Heart left ventricle (tissue), 16 donors: ENCODE measurements around the gene PERM1. TPM values are rescaled to one million over a fixed set of nuclear protein-coding genes. Genes with fewer than 3 reads are reported as not detected.
"Not testable (repeated sequence)": the region's sequence is repeated elsewhere in the genome, so short reads cannot be mapped to it uniquely, and the experiment has no call there.

Experiments used
- ATAC-seq, 4 donors: fragments of 200-7000 bp; cut with Tn5 transposase; one replicate each; pipeline ENCODE4 v1.9.1; 2020 to 2022; ENCODE audit warnings: moderate library complexity in 4 of 4, mild to moderate bottlenecking in 3 of 4, moderate number of reproducible peaks in 1 of 4
- DNase-seq, 5 donors: peaks; one replicate each; pipeline ENCODE4 v3.0.0-alpha.2; 2020
- H3K27ac ChIP-seq, 12 donors: fragments of 200-600 bp; sonication (generic) in 4 of 12; one replicate each; pipeline versions ENCODE4 v1.5.0 to v1.8.0; 2016 to 2022; ENCODE audit warnings: mild to moderate bottlenecking in 2 of 12
- H3K27me3 ChIP-seq, 9 donors: fragments of 200-600 bp; sonication (generic) in 2 of 9; one replicate each; pipeline versions ENCODE4 v1.5.1 to v1.8.0; 2016 to 2022; ENCODE audit warnings: mild to moderate bottlenecking in 3 of 9
- H3K36me3 ChIP-seq, 9 donors: fragments of 200-600 bp; sonication (generic) in 2 of 9; one replicate each; pipeline versions ENCODE4 v1.5.0 to v1.8.0; 2018 to 2022; ENCODE audit warnings: mild to moderate bottlenecking in 2 of 9
- H3K4me1 ChIP-seq, 12 donors: fragments of 200-600 bp; sonication (generic) in 4 of 12; one replicate each; pipeline versions ENCODE4 v1.5.0 to v1.8.0; 2016 to 2022; ENCODE audit warnings: mild to moderate bottlenecking in 3 of 12
- H3K4me3 ChIP-seq, 12 donors: fragments of 200-600 bp; sonication (generic) in 4 of 12; one replicate each; pipeline versions ENCODE4 v1.5.0 to v1.8.0; 2017 to 2022; ENCODE audit warnings: mild to moderate bottlenecking in 9 of 12, moderate library complexity in 4 of 12
- H3K9me3 ChIP-seq, 12 donors: fragments of 200-600 bp; sonication (generic) in 4 of 12; one replicate each; pipeline versions ENCODE4 v1.5.0 to v1.8.0; 2016 to 2022; ENCODE audit warnings: mild to moderate bottlenecking in 1 of 12
- POLR2A ChIP-seq, 2 donors: fragments of 450-650 bp; IDR thresholded peaks; one replicate each; pipeline ENCODE4 v1.6.1; 2017; ENCODE audit warnings: antibody characterized with exemption in 2 of 2, mild to moderate bottlenecking in 2 of 2, moderate library complexity in 2 of 2
- WGBS, 4 donors: extraction: QIAGEN DNeasy Blood & Tissue Kit in 2 of 4; methylation state at CpG; one replicate each; pipeline versions ENCODE4 v1.1.5 to v1.1.7; 2013 to 2018; 5-methylcytosine and 5-hydroxymethylcytosine counted together
- intact Hi-C, 10 donors: fragments of 100-400 bp; cut with DNase I; formaldehyde crosslinking; loops; one replicate each; pipeline versions ENCODE4 v1.11.1 to v1.14.2; 2022
- polyA plus RNA-seq, 2 donors: library from polyadenylated mRNA; stranded (reverse); fragments of 200-250 nt; gene quantifications; one replicate each; pipeline ENCODE4 v1.2.3, GENCODE V29; 2013
- total RNA-seq, 9 donors: library from RNA; depleted of rRNA in 2 of 9; stranded (reverse); fragments of >200 nt in 2 of 9; fragmentation: NEBNext Ultra II Directional in 3 of 9; extraction: Animal tissue kit (Norgen Biotek cat#: 25700) in 3 of 9; gene quantifications; one replicate each; pipeline versions ENCODE4 v1.1.0 to v1.2.4, GENCODE V29; 2016 to 2023
- TF ChIP-seq, protein P1 (sequence below), 12 donors: fragments of 200-600 bp; sonication (generic) in 4 of 12; IDR thresholded peaks; one replicate each; pipeline versions ENCODE4 v1.5.0 to v1.8.0; 2018 to 2022; ENCODE audit warnings: antibody characterized with exemption in 12 of 12, mild to moderate bottlenecking in 5 of 12
- donor health status: ischemic (EF 13 %, LVEDD 7.1; RV severe dilation, severe dysfunction).
- donor health status: healthy with polysubstance abuse.
- donor health status: DM: no; HTN: yes; CAD: no.
- donor health status: DM: no; HTN: no; CAD: no.
- donor health status: ischemic (EF 25% LVEDD 6.9; RV normal size, moderate dysfunction).
- donor health status: ischemic (EF 25% LVEDD 5.7; RV mildly dilated, moderate dysfunction).
- donor health status: healthy.
- donor health status: DM: yes; HTN: yes; CAD: no.
- donor health status: ischemic (EF 35%, LVEDD 5.7; RV mildly dilated, moderate dysfunction).
- donor health status: nonischemic (EF 11% LVEDD 7.7; RV severe dilation, severe dysfunction).
- donor health status: DM: yes; HTN: yes; CAD: no.
- donor health status: PGD.
- donor health status: ischemic (EF 29% LVEDD 5.4; RV normal size, mild dysfunction).
- donor health status: nonischemic (EF 23%, LVEDD 6.1; RV moderate dilation, normal function).

Gene PERM1
- total and polyA plus RNA-seq, 11 donors = 52.8 to 353 (median 104) TPM

DNA sequence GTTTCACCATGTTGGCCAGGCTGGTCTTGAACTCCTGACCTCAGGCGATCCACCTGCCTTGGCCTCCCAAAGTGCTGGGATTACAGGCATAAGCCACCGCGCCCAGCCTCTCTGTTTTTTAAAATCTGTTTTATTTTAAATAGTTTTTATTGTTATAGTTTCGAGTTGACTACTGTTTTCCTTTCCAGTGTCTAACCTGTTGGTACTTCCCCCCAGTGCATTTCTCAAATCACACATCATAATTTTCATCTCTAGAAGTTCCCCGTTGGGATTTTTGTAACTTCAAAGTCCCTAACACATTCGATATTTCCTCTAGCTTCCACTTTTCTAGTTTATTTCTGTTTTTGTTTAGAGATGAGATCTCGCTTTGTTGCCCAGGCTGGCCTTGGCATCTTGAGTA is 10.5 kb upstream of the PERM1 start:
- peaks cover 0 to 11% (median 3%) of the 10 kb centered on the region in 12 donors for H3K9me3 ChIP-seq
- DNase-seq = no peak

DNA sequence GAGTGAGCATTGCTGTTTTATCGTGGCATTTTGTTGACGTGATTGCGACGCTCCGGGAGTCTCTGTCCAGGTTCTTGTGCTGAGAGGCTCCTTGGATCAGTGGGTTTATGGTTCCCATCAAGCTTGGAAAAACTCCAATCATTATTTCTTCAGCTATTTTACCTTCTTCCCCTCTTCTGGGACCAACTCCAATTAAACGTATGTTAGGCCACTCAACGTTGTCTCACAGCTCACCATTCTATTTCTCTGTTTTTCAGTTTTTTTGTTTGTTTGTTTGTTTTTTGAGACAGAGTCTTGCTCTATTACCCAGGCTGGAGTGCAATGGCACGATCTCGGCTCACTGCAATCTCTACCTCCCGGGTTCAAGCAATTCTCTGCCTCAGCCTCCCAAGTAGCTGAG is 10.0 kb upstream of the PERM1 start:
- DNase-seq = no peak
- no peaks in the 10 kb centered on the region for H3K36me3 ChIP-seq
- H3K4me1 ChIP-seq = no peaks in the 10 kb centered on the region
- WGBS, 4 donors = 95 to 97% (median 96%) methylated on average over 10 of the region's 10 CpGs
- H3K27me3 ChIP-seq = peaks cover 0 to 6% (median 0%) of the 10 kb centered on the region in 9 donors
- no peak overlapping the region for H3K27ac ChIP-seq
- ATAC-seq = no peak
- no peak overlapping the region for H3K4me3 ChIP-seq
- TF ChIP-seq, protein P1, sequence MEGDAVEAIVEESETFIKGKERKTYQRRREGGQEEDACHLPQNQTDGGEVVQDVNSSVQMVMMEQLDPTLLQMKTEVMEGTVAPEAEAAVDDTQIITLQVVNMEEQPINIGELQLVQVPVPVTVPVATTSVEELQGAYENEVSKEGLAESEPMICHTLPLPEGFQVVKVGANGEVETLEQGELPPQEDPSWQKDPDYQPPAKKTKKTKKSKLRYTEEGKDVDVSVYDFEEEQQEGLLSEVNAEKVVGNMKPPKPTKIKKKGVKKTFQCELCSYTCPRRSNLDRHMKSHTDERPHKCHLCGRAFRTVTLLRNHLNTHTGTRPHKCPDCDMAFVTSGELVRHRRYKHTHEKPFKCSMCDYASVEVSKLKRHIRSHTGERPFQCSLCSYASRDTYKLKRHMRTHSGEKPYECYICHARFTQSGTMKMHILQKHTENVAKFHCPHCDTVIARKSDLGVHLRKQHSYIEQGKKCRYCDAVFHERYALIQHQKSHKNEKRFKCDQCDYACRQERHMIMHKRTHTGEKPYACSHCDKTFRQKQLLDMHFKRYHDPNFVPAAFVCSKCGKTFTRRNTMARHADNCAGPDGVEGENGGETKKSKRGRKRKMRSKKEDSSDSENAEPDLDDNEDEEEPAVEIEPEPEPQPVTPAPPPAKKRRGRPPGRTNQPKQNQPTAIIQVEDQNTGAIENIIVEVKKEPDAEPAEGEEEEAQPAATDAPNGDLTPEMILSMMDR (IDR thresholded peaks at IDR 0.05) = no peak
- no peak for TF ChIP-seq POLR2A (IDR thresholded peaks at IDR 0.05)
- H3K9me3 ChIP-seq = peaks cover 0 to 11% (median 3%) of the 10 kb centered on the region in 12 donors
- intact Hi-C loops = no loop called here

More for the DNA sequence above, 10.5 kb upstream of the PERM1 start:
- intact Hi-C loops = no loop called here
- TF ChIP-seq POLR2A (IDR thresholded peaks at IDR 0.05) = no peak
- TF ChIP-seq, protein P1 (IDR thresholded peaks at IDR 0.05) = no peak
- Histone ChIP-seq H3K36me3 (no peaks in the 10 kb centered on the region), H3K27me3 (peaks cover 0 to 10% (median 0%) of the 10 kb centered on the region in 9 donors), H3K27ac (no peak overlapping the region), H3K4me3 (no peak overlapping the region), H3K4me1 (peaks cover 0 to 4% (median under 1%) of the 10 kb centered on the region in 12 donors)
- 93 to 96% (median 94%) methylated on average over 7 of the region's 7 CpGs for WGBS, 4 donors
- no peak for ATAC-seq

DNA sequence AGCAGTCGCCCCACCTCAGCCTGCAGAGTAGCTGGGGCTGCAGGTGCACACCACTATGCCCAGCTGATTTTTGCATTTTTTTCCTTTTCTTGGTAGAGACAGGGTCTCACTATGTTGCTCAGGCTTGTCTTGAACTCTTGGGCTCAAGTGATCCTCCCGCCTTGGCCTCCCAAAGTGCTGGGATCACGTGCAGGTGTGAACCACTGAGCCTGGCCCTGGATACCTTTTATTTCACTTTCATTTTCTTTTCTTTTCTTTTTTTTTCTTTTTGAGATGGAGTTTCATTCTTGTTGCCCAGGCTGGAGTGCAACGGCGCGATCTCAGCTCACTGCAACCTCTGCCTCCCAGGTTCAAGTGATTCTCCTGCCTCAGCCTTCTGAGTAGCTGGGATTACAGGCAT is 9.4 kb upstream of the PERM1 start:
- ATAC-seq, DNase-seq, H3K27ac ChIP-seq, H3K4me1 ChIP-seq, intact Hi-C loops, H3K4me3 ChIP-seq, H3K27me3 ChIP-seq, H3K36me3 ChIP-seq: not testable (repeated sequence)
- peaks cover 0 to 11% (median 3%) of the 10 kb centered on the region in 12 donors for H3K9me3 ChIP-seq
- 91 to 98% (median 96%) methylated on average over 6 of the region's 6 CpGs for WGBS, 4 donors

DNA sequence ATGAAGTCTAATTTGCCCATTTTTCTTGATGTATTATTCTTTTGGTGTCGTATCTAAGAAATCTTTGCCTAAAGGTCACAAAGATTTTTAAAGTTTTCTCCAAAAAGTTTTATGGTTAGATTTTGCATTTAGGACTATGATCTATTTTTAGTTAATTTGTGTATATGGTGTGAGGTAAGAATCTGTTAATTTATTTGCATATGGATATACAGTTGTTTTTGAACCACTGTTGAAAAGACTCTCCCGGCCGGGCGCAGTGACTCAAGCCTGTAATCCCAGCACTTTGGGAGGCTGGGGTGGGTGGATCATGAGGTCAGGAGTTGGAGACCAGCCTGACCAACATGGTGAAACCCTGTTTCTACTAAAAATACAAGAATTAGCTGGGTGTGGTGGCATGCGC is 6.2 kb upstream of the PERM1 start:
- ATAC-seq = not testable (repeated sequence)

DNA sequence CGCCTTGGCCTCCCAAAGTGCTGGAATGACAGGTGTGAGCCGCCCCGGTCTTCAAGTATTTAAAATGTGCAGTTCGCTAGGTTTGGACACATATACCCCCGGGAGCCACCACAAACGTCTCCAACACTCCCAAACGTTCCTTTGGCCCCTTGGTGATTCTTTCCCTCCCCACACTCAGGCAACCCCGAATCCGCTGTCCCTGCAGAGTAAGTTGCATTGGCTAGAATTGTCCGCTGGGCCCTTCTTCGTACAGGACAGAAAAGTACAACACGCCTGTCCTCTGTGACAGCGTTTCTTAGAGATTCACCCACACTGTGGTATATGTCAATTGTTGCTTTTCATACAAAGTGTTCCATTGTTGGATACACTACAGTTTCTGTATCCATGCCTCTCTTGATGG is 3.2 kb upstream of the PERM1 start:
- DNase-seq (peak in 1 of 5 donors; percentile 10), ATAC-seq (no peak)
- intact Hi-C loops = loop anchor here in 7 of 10 donors (2.0 to 10.0 kb wide), 3 partner anchors 77 to 310 kb away; no protein-coding TSS in a partner anchor
- Histone ChIP-seq H3K9me3 (no peaks in the 10 kb centered on the region), H3K27ac (no peak overlapping the region), H3K27me3 (peaks cover 0 to 9% (median 0%) of the 10 kb centered on the region in 9 donors), H3K4me3 (no peak overlapping the region), H3K36me3 (no peaks in the 10 kb centered on the region), H3K4me1 (peaks cover 0 to 31% (median 2%) of the 10 kb centered on the region in 12 donors)
- 75 to 79% (median 77%) methylated on average over 13 of the region's 13 CpGs for WGBS, 4 donors
- TF ChIP-seq, protein P1 (IDR thresholded peaks at IDR 0.05) = no peak
- no peak for TF ChIP-seq POLR2A (IDR thresholded peaks at IDR 0.05)

More for the DNA sequence above, 6.2 kb upstream of the PERM1 start:
- not testable (repeated sequence) for H3K36me3 ChIP-seq, DNase-seq, H3K27ac ChIP-seq, H3K27me3 ChIP-seq, H3K4me3 ChIP-seq
- WGBS, 4 donors = 78 to 89% (median 85%) methylated on average over 5 of the region's 5 CpGs
- Histone ChIP-seq H3K9me3 (peaks cover 0 to 11% (median 3%) of the 10 kb centered on the region in 12 donors), H3K4me1 (peaks cover 0 to 12% (median 0%) of the 10 kb centered on the region in 12 donors)
- intact Hi-C loops = loop anchor here in 4 of 10 donors (5.0 to 10.0 kb wide), 2 partner anchors 74 to 307 kb away; no protein-coding TSS in a partner anchor
